GM06990 (cell line): ENCODE measurements around the gene DERA.
"Not testable (repeated sequence)": the region's sequence is repeated elsewhere in the genome, so short reads cannot be mapped to it uniquely, and the experiment has no call there.

Source experiments
- DNase-seq: peaks from one replicate; pipeline ENCODE4 v3.0.0-alpha.2; 2011; ENCODE audit not compliant: insufficient read length; ENCODE audit errors: extremely low read depth
- H3K27me3 ChIP-seq: replicated peaks from 2 replicates; pipeline ENCODE4 v1.6.0; 2011; ENCODE audit warnings: low read length; ENCODE audit not compliant: control insufficient read depth, insufficient read depth
- H3K36me3 ChIP-seq: 2 replicates; pipeline ENCODE4 v1.5.1; 2011; ENCODE audit warnings: low read length; ENCODE audit not compliant: control insufficient read depth, insufficient read depth
- H3K4me3 ChIP-seq: replicated peaks from 2 replicates; pipeline ENCODE4 v1.5.1; 2011; ENCODE audit warnings: low read depth, mild to moderate bottlenecking, control low read depth, low read length
- TF ChIP-seq, protein P1 (sequence below): IDR thresholded peaks from 2 replicates; pipeline ENCODE4 v1.5.1; 2011; ENCODE audit warnings: low read length, control low read depth, mild to moderate bottlenecking, inconsistent platforms; ENCODE audit not compliant: insufficient read depth, poor library complexity, severe bottlenecking

Gene DERA

DNA sequence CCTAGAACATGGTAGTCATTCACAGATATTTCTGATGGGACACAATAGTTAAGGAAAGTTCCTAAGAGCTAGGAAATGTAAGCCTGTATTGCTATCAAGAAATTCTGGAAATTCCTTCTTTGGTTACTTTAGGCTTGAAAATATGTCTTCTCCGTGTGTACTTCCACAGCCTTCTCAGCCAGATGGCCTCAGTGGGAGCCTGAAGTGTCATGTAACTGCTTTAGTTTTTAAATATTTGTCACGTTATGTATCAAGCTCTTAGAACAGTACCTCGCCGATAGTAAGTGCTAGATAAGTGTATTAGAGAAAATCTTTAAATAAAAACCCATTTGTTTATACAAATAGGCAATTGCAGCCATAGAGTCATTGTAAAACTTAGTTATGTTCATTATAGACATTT lies 95.6 kb downstream of the DERA start:
- no peaks in the 10 kb centered on the region; the same call in none of the 2 replicates for H3K36me3 ChIP-seq
- H3K4me3 ChIP-seq, result no peak overlapping the region
- TF ChIP-seq, protein P1, sequence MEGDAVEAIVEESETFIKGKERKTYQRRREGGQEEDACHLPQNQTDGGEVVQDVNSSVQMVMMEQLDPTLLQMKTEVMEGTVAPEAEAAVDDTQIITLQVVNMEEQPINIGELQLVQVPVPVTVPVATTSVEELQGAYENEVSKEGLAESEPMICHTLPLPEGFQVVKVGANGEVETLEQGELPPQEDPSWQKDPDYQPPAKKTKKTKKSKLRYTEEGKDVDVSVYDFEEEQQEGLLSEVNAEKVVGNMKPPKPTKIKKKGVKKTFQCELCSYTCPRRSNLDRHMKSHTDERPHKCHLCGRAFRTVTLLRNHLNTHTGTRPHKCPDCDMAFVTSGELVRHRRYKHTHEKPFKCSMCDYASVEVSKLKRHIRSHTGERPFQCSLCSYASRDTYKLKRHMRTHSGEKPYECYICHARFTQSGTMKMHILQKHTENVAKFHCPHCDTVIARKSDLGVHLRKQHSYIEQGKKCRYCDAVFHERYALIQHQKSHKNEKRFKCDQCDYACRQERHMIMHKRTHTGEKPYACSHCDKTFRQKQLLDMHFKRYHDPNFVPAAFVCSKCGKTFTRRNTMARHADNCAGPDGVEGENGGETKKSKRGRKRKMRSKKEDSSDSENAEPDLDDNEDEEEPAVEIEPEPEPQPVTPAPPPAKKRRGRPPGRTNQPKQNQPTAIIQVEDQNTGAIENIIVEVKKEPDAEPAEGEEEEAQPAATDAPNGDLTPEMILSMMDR, result no peak
- no peaks in the 10 kb centered on the region for H3K27me3 ChIP-seq
- no peak for DNase-seq

DNA sequence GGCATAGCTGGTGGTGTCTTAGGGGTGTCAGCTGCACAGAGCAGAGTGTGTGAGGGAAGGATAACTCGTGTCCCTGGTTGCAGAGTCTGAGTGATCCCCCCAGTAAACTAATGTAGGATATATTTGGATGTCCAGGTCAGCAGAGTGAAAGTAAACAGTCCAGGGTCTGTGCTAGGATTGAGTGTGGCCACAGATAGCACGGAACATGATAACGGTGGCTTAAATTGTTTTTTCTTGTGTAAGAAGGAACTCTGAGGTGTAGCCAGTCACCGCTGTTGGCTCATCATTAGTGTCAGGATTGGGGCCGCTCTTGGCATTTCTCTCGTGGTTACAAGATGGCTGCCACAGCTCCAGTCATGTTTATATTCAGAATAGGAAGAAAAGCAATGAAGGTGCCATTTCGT lies 97.3 kb downstream of the DERA start:
- DNase-seq, result no peak
- H3K4me3 ChIP-seq, result no peak overlapping the region
- H3K27me3 ChIP-seq, result no peaks in the 10 kb centered on the region
- no peaks in the 10 kb centered on the region; the same call in 1 of the 2 replicates for H3K36me3 ChIP-seq
- TF ChIP-seq, protein P1, result no peak

DNA sequence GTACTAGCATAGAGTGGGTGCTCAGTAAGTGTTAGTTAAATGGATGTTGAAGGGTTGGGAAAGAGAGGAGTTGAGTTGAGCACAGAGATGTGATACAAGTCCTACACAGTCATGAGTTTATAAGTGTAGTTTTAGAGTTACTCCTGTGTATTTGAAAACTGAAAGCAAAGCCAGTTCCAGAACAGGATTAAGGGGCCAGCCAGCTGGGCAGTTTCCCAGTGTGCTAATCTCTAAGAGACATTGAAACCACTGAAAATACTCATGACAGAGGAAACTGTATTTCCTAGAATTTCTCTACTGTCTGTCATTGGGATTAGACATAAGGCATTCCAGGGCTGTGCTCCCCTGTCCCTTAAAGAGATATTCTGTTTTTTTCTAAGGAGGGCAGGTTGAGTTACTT lies 101.0 kb downstream of the DERA start:
- DNase-seq, result no peak
- H3K36me3 ChIP-seq, result no peaks in the 10 kb centered on the region
- no peaks in the 10 kb centered on the region for H3K27me3 ChIP-seq
- TF ChIP-seq, protein P1, result no peak
- no peak overlapping the region for H3K4me3 ChIP-seq

DNA sequence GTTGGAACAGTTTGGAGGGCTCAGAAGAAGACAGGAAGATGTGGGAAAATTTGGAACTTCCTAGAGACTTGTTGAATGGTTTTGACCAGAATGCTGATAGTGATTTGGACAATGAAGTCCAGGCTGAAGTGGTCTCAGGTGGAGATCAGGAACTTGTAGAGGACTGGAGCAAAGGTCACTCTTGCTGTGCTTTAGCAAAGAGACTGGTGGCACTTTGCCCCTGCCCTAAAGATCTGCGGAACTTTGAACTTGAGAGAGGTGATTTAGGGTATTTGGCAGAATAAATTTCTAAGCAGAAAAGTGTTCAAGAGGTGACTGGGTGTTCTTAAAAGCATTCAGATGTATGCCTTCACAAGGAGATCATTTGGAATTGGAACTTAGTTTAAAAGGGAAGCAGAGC lies 102.6 kb downstream of the DERA start:
- H3K4me3 ChIP-seq, result not testable (repeated sequence)

DNA sequence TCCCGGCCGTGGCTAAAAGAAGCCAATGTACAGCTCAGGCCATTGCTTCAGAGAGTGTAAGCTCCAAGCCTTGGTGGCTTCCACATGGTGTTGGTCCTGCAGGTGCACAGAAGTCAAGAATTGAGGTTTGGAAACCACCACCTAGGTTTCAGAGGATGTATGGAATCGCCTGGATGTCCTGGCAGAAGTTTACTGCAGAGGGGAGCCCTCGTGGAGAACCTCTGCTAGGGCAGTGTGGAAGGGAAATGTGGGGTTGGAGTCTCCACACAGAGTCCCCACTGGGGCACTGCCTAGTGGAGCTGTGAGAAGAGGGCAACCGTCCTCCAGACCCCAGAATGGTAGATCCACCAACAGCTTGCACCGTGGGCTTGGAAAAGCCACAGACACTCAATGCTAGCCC lies 103.3 kb downstream of the DERA start:
- not testable (repeated sequence) for H3K27me3 ChIP-seq, H3K4me3 ChIP-seq, DNase-seq, H3K36me3 ChIP-seq

More for the DNA sequence above, 102.6 kb downstream of the DERA start:
- not testable (repeated sequence) for H3K27me3 ChIP-seq, H3K36me3 ChIP-seq, DNase-seq

DNA sequence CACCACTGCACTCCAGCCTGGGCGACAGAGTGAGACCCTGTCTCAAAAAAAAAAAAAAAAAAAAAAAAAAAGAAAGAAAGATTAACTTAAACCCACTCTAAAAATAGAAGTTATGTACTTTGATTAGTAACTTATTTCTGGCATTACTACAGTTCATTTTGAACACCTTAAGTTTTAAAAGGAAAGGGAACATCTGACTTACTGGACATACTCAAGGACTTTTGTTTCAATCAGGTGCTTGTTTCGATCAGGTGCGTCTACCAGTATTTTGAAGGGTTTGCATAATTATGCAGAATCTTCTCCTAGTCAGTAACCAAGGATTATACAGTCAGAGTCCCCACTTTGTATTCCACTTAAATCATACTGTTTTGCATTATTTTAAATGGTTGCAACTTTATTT lies 105.6 kb downstream of the DERA start:
- H3K4me3 ChIP-seq, result no peak overlapping the region
- no peaks in the 10 kb centered on the region for H3K27me3 ChIP-seq
- no peaks in the 10 kb centered on the region for H3K36me3 ChIP-seq
- DNase-seq, result no peak
- TF ChIP-seq, protein P1, result no peak

DNA sequence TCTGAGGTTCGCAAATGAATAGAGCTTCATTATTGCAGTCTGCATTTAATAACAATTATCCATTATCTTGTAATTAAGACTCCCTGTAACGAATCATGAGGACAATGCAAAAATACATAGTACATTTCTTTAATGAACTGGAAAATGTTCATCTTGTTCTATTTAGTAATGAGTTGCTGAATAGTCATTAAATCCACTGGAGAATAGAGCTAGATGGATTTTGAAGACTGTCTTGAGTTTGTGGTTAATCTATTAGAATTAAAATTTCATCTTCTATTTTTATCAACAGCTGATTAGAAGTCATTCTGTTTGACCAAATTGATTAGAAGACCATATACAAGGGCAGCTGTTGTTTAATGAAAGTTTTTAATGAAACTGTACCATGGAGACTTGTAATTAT lies 107.2 kb downstream of the DERA start:
- Histone ChIP-seq H3K36me3 (no peaks in the 10 kb centered on the region), H3K4me3 (no peak overlapping the region), H3K27me3 (no peaks in the 10 kb centered on the region)
- DNase-seq, result no peak
- TF ChIP-seq, protein P1, result no peak
